OCI-M1 (cell line): ENCODE measurements around the gene MTMR12.

Experiments used
- DNase-seq: peaks from one replicate; lab custom pipeline; 2025; lab: John Stamatoyannopoulos, UW

The MTMR12 gene, protein sequence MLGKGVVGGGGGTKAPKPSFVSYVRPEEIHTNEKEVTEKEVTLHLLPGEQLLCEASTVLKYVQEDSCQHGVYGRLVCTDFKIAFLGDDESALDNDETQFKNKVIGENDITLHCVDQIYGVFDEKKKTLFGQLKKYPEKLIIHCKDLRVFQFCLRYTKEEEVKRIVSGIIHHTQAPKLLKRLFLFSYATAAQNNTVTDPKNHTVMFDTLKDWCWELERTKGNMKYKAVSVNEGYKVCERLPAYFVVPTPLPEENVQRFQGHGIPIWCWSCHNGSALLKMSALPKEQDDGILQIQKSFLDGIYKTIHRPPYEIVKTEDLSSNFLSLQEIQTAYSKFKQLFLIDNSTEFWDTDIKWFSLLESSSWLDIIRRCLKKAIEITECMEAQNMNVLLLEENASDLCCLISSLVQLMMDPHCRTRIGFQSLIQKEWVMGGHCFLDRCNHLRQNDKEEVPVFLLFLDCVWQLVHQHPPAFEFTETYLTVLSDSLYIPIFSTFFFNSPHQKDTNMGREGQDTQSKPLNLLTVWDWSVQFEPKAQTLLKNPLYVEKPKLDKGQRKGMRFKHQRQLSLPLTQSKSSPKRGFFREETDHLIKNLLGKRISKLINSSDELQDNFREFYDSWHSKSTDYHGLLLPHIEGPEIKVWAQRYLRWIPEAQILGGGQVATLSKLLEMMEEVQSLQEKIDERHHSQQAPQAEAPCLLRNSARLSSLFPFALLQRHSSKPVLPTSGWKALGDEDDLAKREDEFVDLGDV

GRCh38 chr5:32312595-32313332 is at the start of gene MTMR12:
TSS of gene MTMR12 (minus strand) at chr5:32312939. CDS start at chr5:32312838, 101 bp downstream.
- DNase-seq, result peak; percentile 99

GRCh38 chr5:32362527-32362926 is 49.8 kb upstream of the MTMR12 start:
- no peak for DNase-seq

DNA sequence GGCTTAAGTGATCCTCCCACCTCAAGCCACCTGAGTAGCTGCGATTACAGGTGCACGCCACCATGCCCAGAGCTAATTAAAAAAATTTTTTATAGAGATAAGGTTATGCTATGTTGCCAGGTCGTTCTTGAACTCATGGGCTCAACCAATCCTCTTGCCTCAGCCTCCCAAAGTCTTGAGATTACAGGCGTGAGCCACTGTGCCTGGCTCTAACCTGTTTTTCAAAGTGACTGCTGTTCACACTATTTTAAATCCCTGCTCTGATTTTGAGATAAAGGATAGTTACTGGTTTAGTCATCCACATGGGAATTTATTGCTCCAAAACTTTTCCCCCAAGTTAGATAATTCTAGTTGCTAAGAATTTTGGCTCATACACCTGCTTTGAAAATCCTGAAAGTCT is 48.2 kb upstream of the MTMR12 start:
- no peak for DNase-seq

DNA sequence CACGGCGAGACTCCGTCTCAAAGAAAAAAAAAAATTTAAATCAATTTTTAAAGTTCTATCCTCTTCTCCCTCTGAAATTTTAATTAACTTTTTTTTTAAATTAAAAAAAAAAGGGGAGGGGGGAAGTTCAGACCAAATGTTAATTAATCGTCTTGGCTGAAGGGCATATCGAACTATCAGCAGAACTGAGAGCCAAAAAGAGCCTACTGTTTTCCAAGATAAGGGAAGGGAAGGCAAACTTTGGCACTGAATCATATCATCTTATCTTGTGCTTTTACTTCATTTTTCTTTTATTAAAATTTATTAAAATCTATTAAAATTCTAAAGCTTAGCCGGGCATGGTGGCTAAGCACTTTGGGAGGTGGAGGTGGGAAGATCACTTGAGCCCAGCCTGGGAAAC is 45.9 kb upstream of the MTMR12 start:
- no peak for DNase-seq

- DNase-seq, result no peak
These were observed 44.9 kb upstream of the MTMR12 start for GRCh38 chr5:32357658-32358057.

GRCh38 chr5:32355686-32356085 is 42.9 kb upstream of the MTMR12 start:
- DNase-seq, result no peak

DNA sequence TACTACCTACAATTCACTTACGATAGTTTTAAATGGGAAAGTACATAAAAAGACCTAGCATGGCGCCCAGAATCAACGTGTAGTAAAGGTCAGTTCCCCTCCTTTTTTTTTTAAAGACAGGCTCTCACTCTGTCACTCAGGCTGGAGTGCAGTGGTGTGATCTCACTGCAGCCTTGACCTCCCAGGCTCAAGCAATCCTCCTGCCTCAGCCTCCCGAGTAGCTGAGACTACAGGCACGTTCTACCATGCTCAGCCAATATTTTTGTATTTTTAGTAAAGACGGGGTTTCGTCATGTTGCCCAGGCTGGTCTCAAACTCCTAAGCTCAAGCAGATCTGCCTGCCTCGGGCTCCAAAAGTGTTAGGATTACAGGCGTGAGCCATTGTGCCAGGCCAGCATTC is 40.7 kb upstream of the MTMR12 start:
- no peak for DNase-seq

DNA sequence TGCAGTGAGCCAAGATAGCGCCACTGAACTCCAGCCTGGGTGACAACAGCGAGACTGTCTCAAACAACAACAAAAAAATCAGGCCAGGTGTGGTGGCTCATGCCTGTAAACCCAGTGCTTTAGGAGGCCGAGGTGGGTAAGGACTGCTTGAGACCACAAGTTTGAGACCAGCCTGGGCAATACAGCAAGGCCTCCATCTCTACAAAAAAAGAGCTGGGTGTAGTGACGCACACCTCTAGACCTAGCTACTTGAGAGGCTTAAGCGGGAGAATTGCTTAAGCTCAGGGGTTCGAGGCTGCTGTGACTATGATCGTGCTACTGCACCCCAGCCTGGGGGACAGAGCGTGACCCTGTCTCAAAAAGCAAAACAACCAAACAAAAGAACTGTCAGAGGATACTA is 39.9 kb upstream of the MTMR12 start:
- no peak for DNase-seq

- peak; percentile 16 for DNase-seq
These were observed 34.1 kb upstream of the MTMR12 start for GRCh38 chr5:32346869-32347268.

DNA sequence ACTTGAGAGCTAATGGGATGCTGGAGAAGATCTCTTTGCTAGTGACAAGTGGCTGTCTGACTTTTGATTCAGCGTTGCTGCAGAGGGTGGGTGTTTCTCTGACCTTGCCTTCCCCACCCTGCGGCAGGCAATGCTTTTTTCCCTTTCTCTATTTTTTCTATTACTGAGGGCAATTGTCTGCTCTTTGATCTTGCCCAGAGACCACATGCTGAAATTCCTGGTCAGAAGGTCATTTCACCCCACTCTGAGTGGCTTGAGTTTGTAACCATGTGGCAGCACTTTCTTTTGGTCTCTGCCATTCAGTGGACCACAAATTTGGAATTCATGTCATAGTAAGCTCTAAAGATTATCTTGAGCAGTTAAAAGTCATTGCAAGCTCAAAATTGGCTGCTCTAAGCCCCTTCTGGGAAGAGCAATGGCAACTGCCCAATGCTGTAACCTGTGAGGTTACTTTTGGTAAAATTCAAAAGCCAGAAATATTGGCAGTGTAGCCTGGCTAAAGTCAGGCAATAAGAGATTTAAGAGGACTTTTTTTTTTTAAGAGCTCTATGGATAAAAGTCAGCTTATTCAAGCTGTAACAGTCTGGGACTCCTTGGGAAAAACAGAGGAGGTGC is 30.4 kb upstream of the MTMR12 start:
- DNase-seq, result no peak

DNA sequence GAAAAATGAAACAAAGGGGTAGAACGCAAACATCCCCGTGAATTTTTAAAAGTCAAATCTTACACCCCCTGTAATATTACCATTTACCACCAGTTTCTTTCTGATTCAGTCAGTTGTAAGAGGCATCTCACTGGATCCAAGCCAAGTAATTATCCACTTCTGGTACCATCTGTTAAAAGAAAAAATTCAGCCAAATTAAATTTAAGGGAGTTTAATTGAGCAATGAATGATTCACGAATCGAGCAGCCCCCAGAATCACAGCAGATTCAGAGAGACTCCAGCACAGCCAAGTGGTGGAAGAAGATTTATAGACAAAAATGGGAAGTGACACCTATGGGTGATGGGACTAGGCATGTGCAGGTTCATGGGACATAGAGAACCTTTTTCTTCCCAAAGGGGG is 29.9 kb upstream of the MTMR12 start:
- DNase-seq, result no peak

GRCh38 chr5:32339878-32340277 is 27.1 kb upstream of the MTMR12 start:
- no peak for DNase-seq

DNA sequence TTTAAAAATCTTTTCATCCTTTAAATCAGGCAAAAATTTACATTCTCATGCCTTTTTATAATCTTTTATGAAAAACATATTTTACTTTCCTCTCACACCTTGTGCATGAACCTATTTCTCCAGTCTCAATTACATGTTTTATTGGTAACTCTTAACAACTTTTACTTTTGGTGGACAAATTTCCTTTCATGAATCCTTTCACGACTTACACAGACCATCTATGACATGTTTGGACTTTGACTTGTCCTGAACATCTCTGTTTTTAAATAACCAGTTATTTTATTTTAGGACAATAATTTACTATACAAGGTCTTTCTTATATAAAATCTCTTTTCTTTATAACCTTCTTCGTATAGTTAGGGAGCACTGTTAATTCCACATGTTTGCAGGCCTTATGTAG is 26.5 kb upstream of the MTMR12 start:
- peak; percentile 48 for DNase-seq

GRCh38 chr5:32332966-32333365 is 20.2 kb upstream of the MTMR12 start:
- no peak for DNase-seq

DNA sequence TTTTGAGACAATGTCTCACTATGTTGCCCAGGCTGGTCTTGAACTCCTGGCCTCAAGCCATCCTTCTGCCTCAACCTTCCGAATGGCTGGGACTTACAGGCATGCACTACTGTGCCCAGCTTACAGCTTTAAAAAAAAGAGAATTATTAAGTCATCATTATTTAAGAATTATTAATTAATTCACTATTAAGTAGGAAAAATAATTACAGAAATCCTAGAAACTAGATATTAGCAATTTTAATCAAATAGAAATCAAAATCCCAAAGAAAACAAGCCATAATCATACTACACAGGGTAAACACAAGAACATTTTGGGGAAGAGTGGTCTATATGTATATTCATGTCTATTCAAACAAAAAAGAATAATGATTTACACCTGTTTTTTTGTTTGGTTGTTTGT is 19.6 kb upstream of the MTMR12 start:
- no peak for DNase-seq

- no peak for DNase-seq
These were observed 19.2 kb upstream of the MTMR12 start for GRCh38 chr5:32331935-32332274.

- no peak for DNase-seq
These were observed 18.6 kb upstream of the MTMR12 start for GRCh38 chr5:32331217-32331934.

GRCh38 chr5:32330126-32330971 is 17.6 kb upstream of the MTMR12 start:
- DNase-seq, result no peak

DNA sequence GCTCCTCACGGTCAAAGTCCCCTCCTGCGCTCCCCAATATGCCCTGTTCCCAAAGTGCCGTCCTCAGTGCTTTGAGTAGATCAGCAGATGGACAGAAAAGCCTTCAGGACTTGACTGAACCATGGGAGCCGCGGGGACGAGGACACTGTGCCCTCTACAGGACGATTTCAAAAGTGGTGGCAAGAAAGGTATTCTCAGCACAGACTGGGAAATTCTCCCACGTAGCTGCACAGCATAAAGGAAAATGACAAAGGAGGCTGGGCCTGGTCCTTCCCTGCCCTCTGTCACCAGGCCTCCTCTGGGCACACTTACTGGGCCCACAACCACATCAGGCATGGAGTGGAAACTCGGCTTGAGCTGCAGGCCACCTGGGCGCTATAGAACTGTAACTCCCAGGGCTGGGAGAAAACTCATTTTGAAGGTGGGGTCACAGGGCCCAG is 16.7 kb upstream of the MTMR12 start:
- peak; percentile 76 for DNase-seq

DNA sequence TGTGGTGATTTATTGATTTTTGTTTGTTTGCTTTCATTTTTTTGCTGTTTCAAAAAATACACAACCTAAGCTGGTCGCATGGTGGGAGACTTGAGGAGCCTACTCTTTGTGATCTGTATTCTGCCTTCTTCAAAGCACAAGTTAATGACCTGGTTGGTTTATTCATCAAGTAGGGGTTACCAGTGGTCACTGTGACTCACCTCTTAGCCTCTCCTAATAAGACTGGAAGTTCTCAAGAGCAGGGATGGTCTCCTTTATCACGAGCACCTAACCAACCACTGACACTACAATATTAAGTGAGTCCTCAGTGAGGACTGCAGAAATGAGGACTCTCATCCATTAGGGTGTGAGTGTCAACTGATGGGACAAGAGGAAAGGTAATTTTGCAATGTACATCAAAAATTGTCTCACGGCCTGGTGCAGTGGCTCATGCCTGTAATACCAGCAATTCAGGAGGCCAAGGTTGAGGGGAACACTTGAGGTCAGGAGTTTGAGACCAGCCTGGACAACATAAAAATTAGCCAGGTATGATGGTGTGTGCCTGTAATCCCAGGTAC is 13.6 kb upstream of the MTMR12 start:
- DNase-seq, result no peak
